GM10266 (cell line): Measurements from ENCODE around the gene KCNMA1.

Experiments used
- DNase-seq: peaks from one replicate; pipeline ENCODE4 v3.0.0; 2012; ENCODE audit errors: extremely low spot score
- TF ChIP-seq, protein P1 (sequence below): IDR thresholded peaks from 2 replicates; pipeline ENCODE4 v1.5.1; 2012; ENCODE audit warnings: mild to moderate bottlenecking, low read depth; ENCODE audit not compliant: control insufficient read depth, insufficient read depth; ENCODE audit errors: missing control alignments

KCNMA1 gene

DNA sequence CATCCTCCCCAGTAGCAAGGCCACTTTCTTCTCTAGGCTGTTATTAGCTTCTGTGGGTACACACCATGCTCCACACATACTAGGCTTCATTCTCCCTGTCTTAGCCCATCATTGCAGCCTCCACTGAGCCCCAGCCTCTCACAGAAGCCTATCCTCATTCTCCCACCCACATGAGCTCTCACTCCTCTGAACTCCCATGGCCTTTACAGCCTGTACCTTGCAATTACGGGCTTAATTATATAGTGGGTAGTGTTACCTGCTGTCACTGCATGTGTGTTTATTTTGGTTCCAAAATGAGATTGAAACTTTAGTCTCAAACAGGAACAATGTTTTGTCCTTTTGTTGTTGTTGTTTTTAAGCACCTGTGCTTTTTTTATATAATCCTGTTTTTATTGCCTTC, 460.0 kb downstream of the KCNMA1 start:
- no peak for DNase-seq
- TF ChIP-seq, protein P1, sequence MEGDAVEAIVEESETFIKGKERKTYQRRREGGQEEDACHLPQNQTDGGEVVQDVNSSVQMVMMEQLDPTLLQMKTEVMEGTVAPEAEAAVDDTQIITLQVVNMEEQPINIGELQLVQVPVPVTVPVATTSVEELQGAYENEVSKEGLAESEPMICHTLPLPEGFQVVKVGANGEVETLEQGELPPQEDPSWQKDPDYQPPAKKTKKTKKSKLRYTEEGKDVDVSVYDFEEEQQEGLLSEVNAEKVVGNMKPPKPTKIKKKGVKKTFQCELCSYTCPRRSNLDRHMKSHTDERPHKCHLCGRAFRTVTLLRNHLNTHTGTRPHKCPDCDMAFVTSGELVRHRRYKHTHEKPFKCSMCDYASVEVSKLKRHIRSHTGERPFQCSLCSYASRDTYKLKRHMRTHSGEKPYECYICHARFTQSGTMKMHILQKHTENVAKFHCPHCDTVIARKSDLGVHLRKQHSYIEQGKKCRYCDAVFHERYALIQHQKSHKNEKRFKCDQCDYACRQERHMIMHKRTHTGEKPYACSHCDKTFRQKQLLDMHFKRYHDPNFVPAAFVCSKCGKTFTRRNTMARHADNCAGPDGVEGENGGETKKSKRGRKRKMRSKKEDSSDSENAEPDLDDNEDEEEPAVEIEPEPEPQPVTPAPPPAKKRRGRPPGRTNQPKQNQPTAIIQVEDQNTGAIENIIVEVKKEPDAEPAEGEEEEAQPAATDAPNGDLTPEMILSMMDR, result no peak

DNA sequence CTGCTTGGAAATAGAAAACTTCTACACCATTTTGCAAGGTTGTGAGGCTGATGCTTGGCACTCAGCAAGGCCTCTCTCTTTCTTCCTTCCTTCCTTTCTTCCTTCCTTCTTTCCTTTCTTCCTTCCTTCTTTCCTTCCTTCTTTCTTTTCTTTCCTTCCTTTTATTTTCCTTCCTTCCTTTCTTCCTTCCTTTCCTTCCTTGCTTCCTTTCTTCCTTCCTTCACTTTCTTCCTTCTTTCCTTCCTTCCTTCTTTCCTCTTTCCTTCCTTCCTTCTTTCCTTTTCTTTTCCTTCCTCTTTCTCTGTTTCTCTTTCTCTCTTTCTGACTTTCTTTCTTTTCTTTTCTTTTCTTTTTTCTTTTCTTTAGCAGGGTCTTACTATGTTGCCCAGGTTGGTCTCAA, 460.4 kb downstream of the KCNMA1 start:
- TF ChIP-seq, protein P1, result no peak
- DNase-seq, result no peak

DNA sequence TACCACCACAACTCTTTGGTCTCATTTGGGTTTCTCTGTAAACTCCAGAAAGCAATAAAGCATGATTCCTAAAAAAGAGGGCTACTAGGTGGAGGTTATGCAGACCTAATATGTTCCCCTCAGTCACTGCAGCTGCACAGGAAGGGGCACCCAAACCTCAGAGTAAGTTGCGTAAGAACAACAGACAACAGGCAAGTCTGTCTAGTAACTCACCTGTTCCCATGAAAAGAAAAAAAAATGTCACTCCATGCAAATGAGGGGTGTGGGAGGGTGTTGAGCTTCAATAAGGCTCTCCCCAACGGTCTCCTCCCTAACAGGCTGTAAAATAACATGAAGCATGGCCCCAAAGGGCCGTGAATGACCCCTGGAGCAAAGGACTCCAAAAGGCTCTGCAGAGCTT, 461.4 kb downstream of the KCNMA1 start:
- DNase-seq, result no peak
- TF ChIP-seq, protein P1, result no peak

DNA sequence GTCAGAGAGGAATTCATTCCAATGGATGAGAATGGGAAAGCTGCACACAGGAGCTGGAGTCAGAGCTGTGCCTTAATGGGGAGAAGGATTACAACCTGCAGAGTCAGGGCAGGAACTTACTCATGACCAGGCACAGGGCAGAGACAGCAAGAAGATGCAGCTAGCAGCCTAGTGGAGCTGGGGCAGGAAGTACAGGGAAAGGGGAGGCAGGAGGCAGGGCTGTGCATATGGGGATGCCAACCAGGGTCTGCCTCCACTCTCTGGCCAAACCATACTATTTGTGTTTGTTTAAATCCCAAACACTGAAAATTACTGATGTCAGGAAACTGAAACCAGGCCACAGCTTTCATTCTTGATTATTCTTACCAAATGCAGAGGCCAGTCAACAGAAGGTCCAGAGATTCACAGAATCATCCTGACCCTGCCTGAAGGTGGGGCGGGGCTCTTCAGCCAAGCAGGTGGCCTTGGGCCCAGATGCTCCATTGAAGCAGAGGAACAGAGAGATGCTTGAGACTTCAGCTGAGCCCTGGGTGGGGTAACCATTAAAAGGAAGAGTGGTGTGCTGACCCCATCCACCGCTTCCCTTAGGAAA, 461.9 kb downstream of the KCNMA1 start:
- TF ChIP-seq, protein P1, result no peak
- no peak for DNase-seq

DNA sequence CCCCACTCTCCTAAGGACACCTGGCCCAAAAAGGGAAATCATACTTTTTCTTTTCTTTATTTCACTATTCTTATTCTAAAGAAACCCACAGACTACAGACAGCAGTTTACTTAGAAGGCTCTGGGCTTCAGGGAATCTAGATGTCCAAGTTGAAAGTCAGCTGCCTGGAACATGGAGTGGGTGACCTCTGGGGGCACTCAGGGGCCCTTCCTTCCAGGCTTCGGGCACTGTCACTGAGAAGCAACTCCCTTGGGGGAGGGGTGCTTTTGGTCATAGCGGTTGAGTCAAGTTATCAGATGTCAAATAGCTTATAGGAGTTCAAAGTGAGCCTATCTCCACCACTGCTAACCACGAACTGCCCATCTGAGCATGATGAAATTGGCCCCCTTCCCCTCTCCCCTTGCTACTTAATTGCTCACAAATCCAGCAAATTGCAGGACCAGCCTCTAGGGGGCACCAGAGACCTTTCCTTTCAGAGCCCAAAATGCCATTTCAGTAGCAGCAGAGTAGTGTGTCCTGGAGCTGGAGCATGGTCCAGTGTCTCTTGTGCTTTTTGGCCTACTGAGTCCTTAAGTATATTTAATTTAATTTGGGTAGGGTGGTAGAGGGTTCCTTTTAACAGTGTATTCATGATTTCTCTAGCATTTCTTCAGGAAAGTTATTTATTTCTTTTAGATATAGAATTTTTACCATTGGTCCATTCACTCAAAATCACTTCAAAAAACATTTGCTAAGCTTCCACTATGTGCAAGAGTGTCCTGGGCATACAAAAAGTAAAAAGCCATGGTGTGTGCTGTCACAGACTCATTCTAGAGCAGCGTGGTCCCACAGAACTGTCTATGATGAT, 463.8 kb downstream of the KCNMA1 start:
- peak; percentile 58 for DNase-seq
- TF ChIP-seq, protein P1, result peak; percentile 94

DNA sequence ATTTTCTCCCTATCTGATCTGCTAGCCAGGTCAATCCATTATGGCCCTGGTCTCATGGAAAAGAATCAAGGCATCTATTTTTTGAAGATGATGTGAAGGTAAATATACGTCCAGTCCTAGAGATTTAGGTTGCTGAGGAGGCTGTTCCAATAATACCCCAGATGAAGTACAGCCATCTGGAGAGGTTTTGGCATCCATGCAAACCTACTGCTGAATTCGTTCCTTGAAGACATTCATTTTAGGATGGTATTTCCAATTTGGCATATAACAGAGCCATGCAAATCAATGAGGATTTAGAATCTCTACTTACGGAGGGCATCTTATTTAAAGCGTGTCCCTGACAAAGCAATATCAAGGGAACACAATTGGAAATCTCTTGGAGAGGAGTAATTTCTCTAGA, 465.5 kb downstream of the KCNMA1 start:
- DNase-seq, result no peak
- TF ChIP-seq, protein P1, result no peak

DNA sequence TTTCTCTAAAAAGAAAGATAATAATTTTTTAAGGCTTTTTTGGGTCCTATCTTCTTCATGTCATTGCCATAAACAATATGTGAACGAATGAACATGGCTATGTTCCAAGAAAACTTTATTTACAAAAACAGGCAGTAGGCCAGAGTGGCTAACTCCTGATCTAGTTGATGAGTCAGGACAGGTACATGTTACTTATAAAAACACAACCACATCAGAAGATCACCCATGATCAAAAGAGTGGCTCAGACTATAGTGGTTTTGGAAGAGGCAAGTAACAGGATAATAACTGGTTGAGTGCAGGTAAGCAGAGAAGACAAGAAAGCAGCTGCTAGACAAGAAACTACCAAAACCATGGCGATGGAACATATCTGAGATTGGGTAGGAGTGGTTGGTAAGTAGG, 468.7 kb downstream of the KCNMA1 start:
- TF ChIP-seq, protein P1, result no peak
- DNase-seq, result no peak
